Measurements from ENCODE around the gene PLCD4. TPM values are rescaled to one million over a fixed set of nuclear protein-coding genes. Genes with fewer than 3 reads are reported as not detected.

The PLCD4 gene
- total and polyA plus RNA-seq, 7 experiments from 2014 or later: 0.15 to 1.7 (median 0.51) TPM

DNA sequence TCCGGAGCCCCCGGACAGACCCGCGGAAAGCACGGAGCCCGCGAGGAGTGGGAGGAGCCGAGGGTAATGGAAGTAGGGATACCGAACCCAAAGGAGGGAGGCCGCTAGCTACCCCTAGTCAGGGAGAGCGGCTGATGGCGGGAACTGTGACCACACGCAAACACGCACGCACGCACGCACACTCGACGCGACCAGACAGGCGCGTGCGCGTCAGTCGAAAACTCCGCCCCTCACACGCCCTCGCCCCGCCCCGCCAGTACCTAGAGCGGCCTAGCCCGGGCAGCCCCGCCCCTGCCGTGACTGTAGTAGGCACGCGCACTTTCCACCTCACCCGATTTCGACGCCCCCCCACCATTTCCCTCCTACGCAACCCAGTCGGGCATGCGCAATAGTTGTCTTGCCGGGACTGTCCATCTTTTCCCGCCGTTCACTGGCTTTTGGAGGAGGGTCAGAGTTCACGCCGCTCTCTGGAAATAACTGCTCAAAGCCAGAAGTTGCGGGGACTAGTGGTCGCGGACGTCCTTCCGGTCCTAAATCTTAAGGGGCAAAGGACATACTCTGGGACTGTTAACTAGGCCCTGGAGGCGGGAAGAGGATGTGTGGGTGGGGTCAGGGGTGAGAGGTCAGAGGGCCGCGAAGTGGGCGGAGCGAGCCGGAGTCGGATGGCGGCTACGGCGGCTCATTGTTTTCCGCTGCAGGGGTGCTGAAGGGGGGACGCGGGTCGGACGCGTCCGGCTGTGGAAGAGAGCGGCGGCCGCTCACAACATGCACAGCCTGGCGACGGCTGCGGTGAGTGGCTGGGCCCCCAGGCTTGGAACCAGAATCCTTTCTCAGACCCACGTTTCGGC lies 39.3 kb upstream of the PLCD4 start, which contains the start of the genes CNOT9 and USP37:
TSS of gene CNOT9 (plus strand) at position 650 of the 848 bp plus-strand sequence. CDS start at position 766, 116 bp downstream.
TSS of gene USP37 (minus strand) at position 162 of the 848 bp plus-strand sequence. CDS start 9,698 bp downstream, outside the sequence.
- peaks cover 45 to 73% (median 64%) of the 10 kb centered on the region in 7 donors for H3K4me1 Mint-ChIP-seq
- H3K9me3 Mint-ChIP-seq: no peaks in the 10 kb centered on the region
- peaks cover 22 to 31% of the 10 kb centered on the region in 2 donors for H3K4me1 ChIP-seq (ENCODE audit: control insufficient read depth in 2 of 2, insufficient read depth in 2 of 2, low read length in 2 of 2)
- H3K27ac Mint-ChIP-seq: peak within 1 kb of the TSS; percentile 97 to 100 (median 99)
- H3K27ac ChIP-seq (ENCODE audit: low read depth, low read length): peak within 1 kb of the TSS; percentile 96
- ATAC-seq: peak; percentile 95
- no peaks in the 10 kb centered on the region for H3K27me3 Mint-ChIP-seq
- peak within 1 kb of the TSS; percentile 90 to 100 (median 98) for H3K4me3 Mint-ChIP-seq
- CTCF ChIA-PET: no interaction called here
- peak within 1 kb of the TSS; percentile 78 for H3K4me3 ChIP-seq (ENCODE audit: low read length)
- H3K36me3 Mint-ChIP-seq: peaks cover 0 to 31% (median 6%) of the 10 kb centered on the region in 5 donors
- no peaks in the 10 kb centered on the region for H3K27me3 ChIP-seq (ENCODE audit: control insufficient read depth in 2 of 2, insufficient read depth in 2 of 2, low read length in 2 of 2)
- intact Hi-C loops (cut with micrococcal nuclease): loop anchor here (1.0 to 10.0 kb wide), 21 partner anchors 14 to 974 kb away; partner anchors contain the start of genes AAMP (in 2 of the 2), ARPC2 (in 2 of the 2), BCS1L (in 2 of the 2) and DNAJB2 (in 2 of the 2)
- H3K36me3 ChIP-seq (ENCODE audit: control insufficient read depth in 2 of 3, insufficient read depth in 3 of 3, low read length in 3 of 3): peaks cover 0 to 6% (median 5%) of the 10 kb centered on the region in 3 experiments
- POLR2A ChIA-PET: interaction anchor here (0.6 to 1.1 kb wide), 6 partner anchors 9 to 527 kb away, joined by 3 to 4 read pairs (median 3); no protein-coding TSS in a partner anchor
- DNase-seq: peak; percentile 99 to 100 (median 100)
- H3K9me3 ChIP-seq (ENCODE audit: control insufficient read depth in 2 of 3, low read length in 3 of 3): no peaks in the 10 kb centered on the region

DNA sequence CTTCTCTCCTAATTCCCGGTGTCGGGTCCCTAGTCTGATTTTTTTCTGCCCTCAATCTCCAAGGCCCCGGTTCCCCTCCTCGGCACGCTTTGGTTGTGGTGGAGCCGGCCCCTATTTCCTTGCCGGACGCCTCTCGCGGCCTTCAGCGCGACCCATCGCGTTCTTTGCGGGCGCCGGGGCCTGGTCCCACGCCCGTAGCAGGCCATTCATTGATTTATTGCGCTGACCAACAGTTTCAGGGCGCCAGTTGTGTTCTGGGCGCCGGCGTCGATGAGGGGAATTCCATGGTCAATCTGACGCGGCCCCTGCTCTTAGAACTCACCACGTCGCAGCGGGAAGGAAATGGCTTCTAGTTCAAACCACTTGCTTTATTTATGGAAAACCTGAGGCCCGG lies 38.7 kb upstream of the PLCD4 start:
- peak overlapping the region; percentile 90 to 100 (median 98) for H3K4me3 Mint-ChIP-seq
- no peaks in the 10 kb centered on the region for H3K9me3 Mint-ChIP-seq
- no peak for ATAC-seq
- Histone ChIP-seq H3K4me1 (ENCODE audit: control insufficient read depth in 2 of 2, insufficient read depth in 2 of 2, low read length in 2 of 2) (peaks cover 22 to 31% of the 10 kb centered on the region in 2 donors), H3K27ac (ENCODE audit: low read depth, low read length) (peak overlapping the region; percentile 96), H3K4me3 (ENCODE audit: low read length) (peak overlapping the region; percentile 78), H3K27me3 (ENCODE audit: control insufficient read depth in 2 of 2, insufficient read depth in 2 of 2, low read length in 2 of 2) (no peaks in the 10 kb centered on the region), H3K9me3 (ENCODE audit: control insufficient read depth in 2 of 3, low read length in 3 of 3) (no peaks in the 10 kb centered on the region), H3K36me3 (ENCODE audit: control insufficient read depth in 2 of 3, insufficient read depth in 3 of 3, low read length in 3 of 3) (peaks cover 0 to 7% (median 5%) of the 10 kb centered on the region in 3 experiments)
- intact Hi-C loops (cut with micrococcal nuclease): loop anchor here (2.0 to 10.0 kb wide), 7 partner anchors 14 to 973 kb away; partner anchors contain the start of genes ARPC2 (in 1 of the 2), CHPF (in 1 of the 2), GMPPA (in 1 of the 2) and TMEM198 (in 1 of the 2)
- CTCF ChIA-PET: no interaction called here
- peaks cover 0 to 30% (median 4%) of the 10 kb centered on the region in 5 donors for H3K36me3 Mint-ChIP-seq
- no peaks in the 10 kb centered on the region for H3K27me3 Mint-ChIP-seq
- H3K4me1 Mint-ChIP-seq: peaks cover 43 to 73% (median 63%) of the 10 kb centered on the region in 7 donors
- peak in 7 of 9 donors; percentile 16 to 70 (median 34) for DNase-seq
- peak overlapping the region; percentile 97 to 100 (median 99) for H3K27ac Mint-ChIP-seq
- POLR2A ChIA-PET: interaction anchor here (0.8 kb wide), 1 partner anchor 59 kb away, joined by 3 read pairs; no protein-coding TSS in a partner anchor

DNA sequence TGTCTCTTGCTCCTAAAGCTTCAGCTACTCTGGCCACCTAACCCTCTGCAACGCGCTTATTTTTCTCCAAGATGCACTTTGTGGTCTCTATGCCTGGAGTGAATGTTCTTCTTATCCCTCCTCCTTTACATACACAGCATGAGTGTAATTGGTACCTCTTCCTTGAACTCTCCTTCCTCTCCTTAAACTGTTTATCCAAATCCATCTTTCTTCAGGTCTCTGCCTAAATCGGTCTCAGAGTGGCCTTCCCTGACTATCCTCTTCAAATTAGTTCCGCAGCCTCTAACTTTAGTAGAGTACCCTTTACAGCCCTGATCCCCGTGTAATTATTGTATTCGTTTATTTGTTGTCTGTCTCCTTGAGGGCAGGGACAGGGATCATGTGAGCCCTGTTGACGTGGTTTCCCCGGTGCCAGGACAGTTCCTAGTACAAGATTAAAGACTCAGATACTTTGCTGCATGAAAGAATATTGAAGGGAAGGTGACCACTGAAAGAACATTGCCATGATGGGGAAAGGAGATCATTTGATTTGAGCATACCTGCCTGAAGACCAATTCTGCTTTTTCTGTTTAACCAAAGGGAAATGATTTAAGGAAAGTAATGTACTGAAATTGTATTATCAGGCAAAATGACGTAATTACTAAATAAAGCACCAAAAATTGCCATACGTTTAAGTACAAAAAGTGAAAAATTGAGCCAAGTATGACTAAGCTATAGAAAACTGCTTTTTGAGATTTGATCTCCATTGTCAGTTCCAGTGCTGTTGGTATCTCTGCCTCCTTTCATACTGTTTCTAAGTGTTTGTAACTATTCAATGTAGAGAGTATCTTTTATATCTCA lies 37.8 kb upstream of the PLCD4 start:
- H3K27me3 ChIP-seq (ENCODE audit: control insufficient read depth in 2 of 2, insufficient read depth in 2 of 2, low read length in 2 of 2): no peaks in the 10 kb centered on the region
- peaks cover 22 to 31% of the 10 kb centered on the region in 2 donors for H3K4me1 ChIP-seq (ENCODE audit: control insufficient read depth in 2 of 2, insufficient read depth in 2 of 2, low read length in 2 of 2)
- H3K9me3 ChIP-seq (ENCODE audit: control insufficient read depth in 2 of 3, low read length in 3 of 3): no peaks in the 10 kb centered on the region
- DNase-seq (peak in 1 of 9 donors; percentile 9), ATAC-seq (no peak)
- peak overlapping the region; percentile 97 to 100 (median 99) for H3K27ac Mint-ChIP-seq
- ChIA-PET CTCF (no interaction called here), POLR2A (interaction anchor here (0.8 to 1.0 kb wide), 2 partner anchors 58 to 353 kb away, joined by 3 read pairs; no protein-coding TSS in a partner anchor)
- H3K36me3 Mint-ChIP-seq: peaks cover 0 to 26% (median 4%) of the 10 kb centered on the region in 5 donors
- peaks cover 0 to 12% (median 8%) of the 10 kb centered on the region in 3 experiments for H3K36me3 ChIP-seq (ENCODE audit: control insufficient read depth in 2 of 3, insufficient read depth in 3 of 3, low read length in 3 of 3)
- peak overlapping the region; percentile 90 to 100 (median 98) for H3K4me3 Mint-ChIP-seq
- H3K27ac ChIP-seq (ENCODE audit: low read depth, low read length): peak overlapping the region; percentile 96
- peaks cover 42 to 74% (median 64%) of the 10 kb centered on the region in 7 donors for H3K4me1 Mint-ChIP-seq
- peak overlapping the region; percentile 78 for H3K4me3 ChIP-seq (ENCODE audit: low read length)
- intact Hi-C loops (cut with micrococcal nuclease): loop anchor here (2.0 to 10.0 kb wide), 7 partner anchors 13 to 972 kb away; partner anchors contain the start of genes ARPC2 (in 1 of the 2), CHPF (in 1 of the 2), GMPPA (in 1 of the 2) and TMEM198 (in 1 of the 2)
- no peaks in the 10 kb centered on the region for H3K9me3 Mint-ChIP-seq
- H3K27me3 Mint-ChIP-seq: no peaks in the 10 kb centered on the region

DNA sequence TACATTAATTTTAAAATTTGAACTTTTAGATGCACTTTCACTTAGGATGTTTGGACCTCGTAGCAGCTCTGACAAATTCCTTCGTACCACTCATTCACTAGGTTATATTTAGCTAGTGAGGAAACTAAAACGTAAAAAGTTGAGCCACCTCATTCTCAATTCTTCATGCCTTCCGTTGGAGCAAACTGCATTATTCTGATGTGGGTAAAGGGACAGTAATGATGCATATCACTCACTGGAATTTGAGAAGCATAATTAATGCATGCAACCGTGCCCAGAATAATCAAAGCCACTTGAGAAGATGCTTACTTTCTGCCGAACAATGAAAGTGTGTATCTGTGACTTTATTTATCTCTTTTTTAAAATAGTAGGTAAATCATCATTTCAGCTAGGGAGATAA lies 36.8 kb upstream of the PLCD4 start:
- intact Hi-C loops (cut with micrococcal nuclease): no loop called here
- Histone ChIP-seq H3K36me3 (ENCODE audit: control insufficient read depth in 2 of 3, insufficient read depth in 3 of 3, low read length in 3 of 3) (peaks cover 0 to 12% (median 8%) of the 10 kb centered on the region in 3 experiments), H3K4me1 (ENCODE audit: control insufficient read depth in 2 of 2, insufficient read depth in 2 of 2, low read length in 2 of 2) (peaks cover 22 to 31% of the 10 kb centered on the region in 2 donors), H3K27ac (ENCODE audit: low read depth, low read length) (peak overlapping the region; percentile 96), H3K4me3 (ENCODE audit: low read length) (no peak overlapping the region), H3K27me3 (ENCODE audit: control insufficient read depth in 2 of 2, insufficient read depth in 2 of 2, low read length in 2 of 2) (no peaks in the 10 kb centered on the region), H3K9me3 (ENCODE audit: control insufficient read depth in 2 of 3, low read length in 3 of 3) (no peaks in the 10 kb centered on the region)
- DNase-seq: no peak
- Mint-ChIP-seq H3K4me3 (peak overlapping the region in 9 of 10 donors; percentile 90 to 100 (median 97)), H3K27ac (peak overlapping the region; percentile 38 to 100 (median 99)), H3K4me1 (peaks cover 43 to 78% (median 70%) of the 10 kb centered on the region in 7 donors), H3K27me3 (no peaks in the 10 kb centered on the region), H3K9me3 (no peaks in the 10 kb centered on the region), H3K36me3 (peaks cover 0 to 29% (median 6%) of the 10 kb centered on the region in 5 donors)
- ATAC-seq: no peak
- CTCF ChIA-PET: interaction anchor here (0.7 kb wide), 1 partner anchor 36 kb away, joined by 4 read pairs; no protein-coding TSS in a partner anchor
- POLR2A ChIA-PET: interaction anchor here (1.0 to 1.4 kb wide), 2 partner anchors 164 to 354 kb away, joined by 3 read pairs; no protein-coding TSS in a partner anchor

DNA sequence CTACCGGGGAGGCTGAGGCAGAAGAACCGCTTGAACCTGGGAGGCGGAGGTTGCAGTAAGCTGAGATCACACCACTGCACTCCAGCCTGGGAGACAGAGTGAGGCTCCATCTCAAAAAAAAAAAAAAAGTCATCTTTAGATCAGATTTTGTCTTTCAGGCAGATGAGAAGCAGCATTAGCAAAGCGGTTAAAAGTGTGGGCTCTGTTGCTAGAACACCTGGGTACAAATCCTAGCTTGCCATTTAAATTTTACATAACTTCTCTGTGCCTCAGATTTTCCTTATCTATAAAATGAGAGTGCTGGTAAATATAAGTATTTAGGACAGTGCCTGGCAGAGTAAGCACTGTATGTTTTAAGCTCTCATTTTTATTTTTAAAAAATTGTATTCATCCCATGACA lies 30.8 kb upstream of the PLCD4 start:
- H3K36me3 ChIP-seq (ENCODE audit: control insufficient read depth in 2 of 3, insufficient read depth in 3 of 3, low read length in 3 of 3): peaks cover 4 to 20% (median 15%) of the 10 kb centered on the region in 3 experiments
- no peak for DNase-seq
- no peaks in the 10 kb centered on the region for H3K9me3 ChIP-seq (ENCODE audit: control insufficient read depth in 2 of 3, low read length in 3 of 3)
- H3K27ac ChIP-seq (ENCODE audit: low read depth, low read length): no peak overlapping the region
- Mint-ChIP-seq H3K36me3 (peaks cover 0 to 21% (median 8%) of the 10 kb centered on the region in 5 donors), H3K27me3 (no peaks in the 10 kb centered on the region), H3K4me3 (no peak overlapping the region), H3K9me3 (no peaks in the 10 kb centered on the region), H3K27ac (peak overlapping the region in 1 of 9 donors; percentile 37), H3K4me1 (peaks cover 11 to 63% (median 55%) of the 10 kb centered on the region in 7 donors)
- no peaks in the 10 kb centered on the region for H3K27me3 ChIP-seq (ENCODE audit: control insufficient read depth in 2 of 2, insufficient read depth in 2 of 2, low read length in 2 of 2)
- POLR2A ChIA-PET: interaction anchor here (0.6 to 1.2 kb wide), 2 partner anchors 9 to 172 kb away, joined by 3 read pairs; partner anchors contain the start of gene USP37
- no peak for ATAC-seq
- no peak overlapping the region for H3K4me3 ChIP-seq (ENCODE audit: low read length)
- intact Hi-C loops (cut with micrococcal nuclease): no loop called here
- CTCF ChIA-PET: interaction anchor here (0.6 kb wide), 1 partner anchor 100 kb away, joined by 6 read pairs; no protein-coding TSS in a partner anchor
- H3K4me1 ChIP-seq (ENCODE audit: control insufficient read depth in 2 of 2, insufficient read depth in 2 of 2, low read length in 2 of 2): peaks cover 0 to 4% of the 10 kb centered on the region in 2 donors

All from naive thymus-derived CD4-positive, alpha-beta T cell (primary cell).